Ectodermal cell (in vitro differentiated cells): ENCODE results near the gene MACC1.

Experiments used
- H3K27ac ChIP-seq: 2 replicates; pipeline ENCODE4 v1.7.0; 2013; ENCODE audit warnings: mild to moderate bottlenecking, low read depth, low read length; ENCODE audit not compliant: insufficient read depth, poor library complexity, severe bottlenecking
- H3K27me3 ChIP-seq: 2 replicates; pipeline ENCODE4 v1.7.0; 2013; ENCODE audit warnings: mild to moderate bottlenecking, low read length; ENCODE audit not compliant: insufficient read depth, control insufficient read depth, poor library complexity, severe bottlenecking
- H3K36me3 ChIP-seq: one replicate; pipeline ENCODE4 v1.7.0; 2013; ENCODE audit warnings: low read length; ENCODE audit not compliant: control insufficient read depth, insufficient read depth
- H3K4me1 ChIP-seq: one replicate; pipeline ENCODE4 v1.7.0; 2013; ENCODE audit warnings: low read length; ENCODE audit not compliant: control insufficient read depth, insufficient read depth
- H3K4me3 ChIP-seq: 2 replicates; pipeline ENCODE4 v1.7.0; 2013; ENCODE audit warnings: low read depth, low read length, control low read depth; ENCODE audit not compliant: insufficient read depth
- H3K9me3 ChIP-seq: 2 replicates; pipeline ENCODE4 v1.7.0; 2013; ENCODE audit warnings: mild to moderate bottlenecking, low read length, moderate library complexity; ENCODE audit not compliant: control insufficient read depth
- WGBS, 2 experiments: methylation state at CpG; one replicate each; pipeline ENCODE4 v1.1.7; 2013; ENCODE audit warnings: missing lambda C conversion rate in 2 of 2; 5-methylcytosine and 5-hydroxymethylcytosine counted together

Gene MACC1

DNA sequence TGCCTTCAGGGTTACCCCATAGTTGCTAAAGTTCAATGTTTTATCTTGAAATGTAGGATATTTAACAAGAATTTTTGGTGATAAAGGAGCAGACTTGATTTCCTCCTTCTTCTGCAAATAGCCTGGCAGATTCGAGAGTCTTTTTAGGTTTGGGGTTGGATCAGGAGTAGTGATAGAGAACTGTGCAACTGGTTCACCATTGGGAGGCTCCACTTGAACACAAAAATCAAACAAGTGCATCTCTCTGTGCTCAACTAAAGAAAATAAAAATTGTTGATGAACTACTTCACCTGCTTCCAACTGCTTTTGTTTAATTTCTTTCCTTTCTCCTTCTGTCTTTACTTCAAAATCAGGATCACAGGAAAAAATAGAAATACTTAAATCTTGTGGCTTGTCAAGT lies 58.5 kb downstream of the MACC1 start:
- no peak overlapping the region for H3K27ac ChIP-seq

DNA sequence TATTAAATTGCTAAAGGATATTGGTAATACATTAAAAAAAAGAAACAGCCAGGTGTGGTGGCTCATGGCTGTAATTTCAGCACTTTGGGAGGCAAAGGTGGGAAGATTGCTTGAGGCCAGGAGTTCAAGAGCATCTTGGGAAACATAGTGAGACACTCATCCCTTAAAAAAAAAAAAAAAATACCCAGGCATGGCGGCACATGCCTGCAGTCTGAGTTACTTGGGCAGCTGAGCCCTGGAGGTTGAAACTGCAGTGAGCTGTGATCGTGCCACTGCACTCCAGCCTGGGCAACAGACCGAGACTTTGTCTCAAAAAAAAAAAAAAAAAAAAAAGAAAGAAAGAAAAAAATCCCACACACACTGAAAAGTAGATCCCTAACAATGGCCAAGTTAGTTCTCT lies 59.7 kb downstream of the MACC1 start:
- H3K4me3 ChIP-seq: no peak overlapping the region
- no peaks in the 10 kb centered on the region for H3K27me3 ChIP-seq
- no peaks in the 10 kb centered on the region for H3K9me3 ChIP-seq
- H3K27ac ChIP-seq: no peak overlapping the region
- no peaks in the 10 kb centered on the region for H3K36me3 ChIP-seq
- no peaks in the 10 kb centered on the region for H3K4me1 ChIP-seq
- 71 to 100% methylated on average over 1 to 3 of the region's 3 CpGs for WGBS, 2 experiments

More for the DNA sequence above, 58.5 kb downstream of the MACC1 start:
- Histone ChIP-seq H3K4me3 (no peak overlapping the region), H3K36me3 (no peaks in the 10 kb centered on the region), H3K9me3 (no peaks in the 10 kb centered on the region), H3K27me3 (no peaks in the 10 kb centered on the region), H3K4me1 (no peaks in the 10 kb centered on the region)
- 67 to 83% methylated on average over 1 of the region's 1 CpG for WGBS, 2 experiments

DNA sequence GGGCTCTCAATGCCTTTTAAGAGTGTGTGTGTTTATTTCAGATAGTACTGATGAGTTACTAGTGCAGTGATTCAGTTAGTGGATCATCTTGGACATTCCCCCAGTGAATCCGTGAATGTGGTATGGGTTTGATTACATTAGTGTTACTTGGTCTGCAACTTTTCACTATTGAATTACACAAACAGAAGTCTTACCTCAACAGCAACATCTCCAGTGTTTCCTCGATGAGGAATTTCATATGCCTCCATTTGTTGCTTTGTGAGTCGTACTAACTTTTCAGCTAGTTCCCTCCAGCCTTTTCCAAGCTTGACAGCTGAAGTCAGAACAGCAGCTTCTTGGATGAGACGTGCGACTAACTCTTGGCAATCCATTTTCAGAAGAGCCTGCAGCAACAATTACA lies 63.2 kb downstream of the MACC1 start:
- Histone ChIP-seq H3K27ac (no peak overlapping the region), H3K36me3 (no peaks in the 10 kb centered on the region), H3K4me3 (no peak overlapping the region), H3K9me3 (no peaks in the 10 kb centered on the region), H3K4me1 (no peaks in the 10 kb centered on the region), H3K27me3 (no peaks in the 10 kb centered on the region)
- 95 to 97% methylated on average over 5 of the region's 5 CpGs for WGBS, 2 experiments

DNA sequence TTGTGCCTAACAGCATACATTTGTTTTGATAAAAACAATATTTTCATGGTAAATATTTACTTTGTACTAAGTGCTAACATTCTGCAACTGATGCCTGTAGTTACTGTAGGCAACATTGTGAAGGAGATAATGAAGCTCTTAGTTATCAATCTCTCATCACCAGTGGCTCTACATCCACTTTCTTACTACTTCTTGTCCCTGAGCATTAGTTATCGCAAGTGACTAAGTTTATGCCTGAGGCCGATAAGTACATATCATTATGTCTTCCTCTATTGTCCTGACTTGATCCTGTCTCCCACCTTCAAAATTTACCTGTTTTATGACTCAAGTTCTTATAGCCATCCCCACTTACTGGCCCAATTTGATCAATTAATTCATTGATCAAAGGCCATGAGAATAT lies 63.6 kb downstream of the MACC1 start:
- no peaks in the 10 kb centered on the region for H3K36me3 ChIP-seq
- H3K27ac ChIP-seq: no peak overlapping the region
- H3K9me3 ChIP-seq: no peaks in the 10 kb centered on the region
- H3K4me1 ChIP-seq: no peaks in the 10 kb centered on the region
- H3K27me3 ChIP-seq: no peaks in the 10 kb centered on the region
- no peak overlapping the region for H3K4me3 ChIP-seq
- WGBS, 2 experiments: 96 to 99% methylated on average over 2 of the region's 2 CpGs

DNA sequence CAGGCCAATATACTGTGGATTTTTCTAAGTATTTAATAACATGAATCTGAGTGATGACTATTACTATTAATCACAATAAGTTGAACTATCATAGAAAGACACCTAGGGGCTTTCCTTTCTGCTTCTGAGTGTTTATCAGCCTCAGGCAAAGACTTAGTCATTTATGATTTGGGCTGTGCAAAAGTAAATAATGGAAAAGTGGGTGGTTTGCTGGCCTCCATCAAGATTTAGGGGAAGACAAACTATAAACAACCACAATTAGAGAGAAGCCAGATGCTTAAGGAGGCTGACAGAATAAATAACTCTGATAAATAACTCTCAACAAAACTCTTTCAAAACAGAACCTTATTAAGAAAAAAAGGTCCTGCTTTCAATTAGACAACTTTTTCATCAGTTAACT lies 64.7 kb downstream of the MACC1 start:
- Histone ChIP-seq H3K4me1 (no peaks in the 10 kb centered on the region), H3K27me3 (no peaks in the 10 kb centered on the region), H3K36me3 (no peaks in the 10 kb centered on the region), H3K4me3 (no peak overlapping the region), H3K9me3 (no peaks in the 10 kb centered on the region), H3K27ac (no peak overlapping the region)

DNA sequence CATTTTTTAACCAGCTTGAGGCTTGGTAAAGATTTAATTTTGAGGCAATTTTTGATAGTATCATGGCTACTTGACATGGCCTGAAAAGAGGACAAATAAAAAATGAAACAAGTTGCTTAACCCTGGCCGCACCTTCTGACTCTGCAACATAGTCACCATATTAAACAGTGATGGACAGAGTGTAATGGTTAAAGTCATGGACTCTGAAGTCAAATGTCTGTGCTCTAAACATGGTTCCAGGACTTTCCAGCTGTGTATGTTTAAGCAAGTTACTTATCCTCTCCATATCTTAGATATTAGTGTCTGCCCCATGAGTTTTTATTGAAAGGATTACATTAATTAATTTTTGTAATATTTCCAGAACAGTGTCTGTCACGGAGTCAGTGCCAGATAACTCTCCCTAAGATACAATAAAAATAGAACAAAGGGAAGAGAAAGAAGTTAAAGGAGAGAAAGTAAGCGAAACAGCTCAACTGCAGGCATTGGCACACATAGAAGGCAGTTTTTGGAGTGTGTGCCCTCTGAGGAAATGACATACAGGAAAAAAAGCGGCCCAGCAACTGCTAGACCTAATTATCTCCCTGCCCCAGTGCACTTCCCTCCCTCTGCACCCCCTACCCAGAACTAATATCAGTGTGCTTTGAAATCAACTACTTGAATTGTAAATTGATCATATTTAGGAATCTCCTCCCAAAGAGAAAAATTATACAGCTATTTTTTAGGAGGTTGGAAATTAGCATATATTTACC lies 65.3 kb downstream of the MACC1 start:
- H3K4me1 ChIP-seq: no peaks in the 10 kb centered on the region
- WGBS, 2 experiments: 92 to 94% methylated on average over 3 of the region's 4 CpGs
- no peaks in the 10 kb centered on the region for H3K36me3 ChIP-seq
- H3K9me3 ChIP-seq: no peaks in the 10 kb centered on the region
- H3K27ac ChIP-seq: no peak overlapping the region
- H3K4me3 ChIP-seq: no peak overlapping the region
- no peaks in the 10 kb centered on the region for H3K27me3 ChIP-seq

DNA sequence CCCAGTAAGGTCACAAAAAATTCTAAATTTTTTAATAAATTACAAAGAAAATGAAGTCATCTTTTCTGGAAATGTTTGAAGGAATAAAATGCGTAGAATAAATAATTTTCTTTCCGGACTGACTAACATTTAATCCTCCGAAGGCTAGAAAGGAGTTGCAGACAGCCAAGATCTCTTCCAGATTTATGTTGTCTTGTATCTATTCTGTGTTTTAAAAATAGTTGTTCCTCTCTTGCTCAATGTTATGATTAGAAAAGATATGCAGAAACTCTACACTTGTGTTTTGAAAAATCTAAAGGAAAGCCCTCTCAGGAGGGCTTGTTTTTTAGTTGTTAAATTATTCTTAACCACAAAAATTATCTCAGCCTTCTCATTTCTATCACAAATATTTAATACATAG lies 70.7 kb downstream of the MACC1 start:
- WGBS, 2 experiments: 98% methylated on average over 3 of the region's 3 CpGs
- H3K4me3 ChIP-seq: no peak overlapping the region

DNA sequence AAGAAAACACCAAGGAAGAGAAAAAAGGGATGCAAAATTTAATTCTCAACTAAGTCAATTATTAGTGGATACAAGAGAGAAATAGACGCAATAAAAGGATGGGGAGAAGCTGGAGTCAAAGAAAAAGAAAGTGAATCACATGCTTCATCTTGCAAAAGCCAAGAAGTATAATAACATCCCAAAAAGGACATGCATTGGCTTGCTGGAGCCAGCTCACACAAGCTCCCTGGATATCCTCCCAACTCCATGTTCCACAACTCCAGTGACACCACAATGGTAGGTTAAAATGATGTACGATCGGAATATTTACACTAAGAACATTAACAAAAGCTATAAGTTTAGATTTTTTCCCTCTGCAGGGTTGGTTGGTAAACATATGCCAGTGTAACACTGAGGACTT lies 72.4 kb downstream of the MACC1 start:
- Histone ChIP-seq H3K27me3 (no peaks in the 10 kb centered on the region), H3K36me3 (no peaks in the 10 kb centered on the region), H3K4me3 (no peak overlapping the region), H3K9me3 (no peaks in the 10 kb centered on the region), H3K27ac (no peak overlapping the region), H3K4me1 (peaks cover 3% of the 10 kb centered on the region)
- 100% methylated on average over 2 to 3 of the region's 3 CpGs for WGBS, 2 experiments

More for the DNA sequence above, 70.7 kb downstream of the MACC1 start:
- peaks cover 3% of the 10 kb centered on the region for H3K4me1 ChIP-seq
- H3K9me3 ChIP-seq: no peaks in the 10 kb centered on the region
- no peaks in the 10 kb centered on the region for H3K27me3 ChIP-seq
- no peak overlapping the region for H3K27ac ChIP-seq
- no peaks in the 10 kb centered on the region for H3K36me3 ChIP-seq

DNA sequence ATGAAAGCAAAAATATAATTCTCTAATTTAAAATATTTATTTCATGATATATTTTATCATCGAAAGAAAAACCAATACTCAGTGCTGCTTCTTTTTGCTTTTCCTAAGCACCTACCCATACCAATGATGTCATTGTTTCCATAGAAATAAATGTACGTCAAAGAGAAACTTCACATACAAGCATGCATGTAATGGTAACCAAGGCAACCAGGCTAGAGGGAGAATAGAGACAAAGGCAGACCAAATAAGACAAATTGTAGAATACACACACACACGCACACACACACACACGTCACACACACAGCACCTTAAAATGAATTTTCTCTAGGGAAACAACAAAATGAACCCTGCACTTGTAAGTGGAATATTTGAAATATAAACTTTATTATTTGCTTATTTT lies 75.5 kb downstream of the MACC1 start:
- Histone ChIP-seq H3K36me3 (no peaks in the 10 kb centered on the region), H3K27ac (no peak overlapping the region), H3K4me1 (peaks cover 3% of the 10 kb centered on the region), H3K4me3 (no peak overlapping the region), H3K9me3 (no peaks in the 10 kb centered on the region), H3K27me3 (no peaks in the 10 kb centered on the region)
- WGBS, 2 experiments: 46 to 82% methylated on average over 2 to 4 of the region's 4 CpGs

DNA sequence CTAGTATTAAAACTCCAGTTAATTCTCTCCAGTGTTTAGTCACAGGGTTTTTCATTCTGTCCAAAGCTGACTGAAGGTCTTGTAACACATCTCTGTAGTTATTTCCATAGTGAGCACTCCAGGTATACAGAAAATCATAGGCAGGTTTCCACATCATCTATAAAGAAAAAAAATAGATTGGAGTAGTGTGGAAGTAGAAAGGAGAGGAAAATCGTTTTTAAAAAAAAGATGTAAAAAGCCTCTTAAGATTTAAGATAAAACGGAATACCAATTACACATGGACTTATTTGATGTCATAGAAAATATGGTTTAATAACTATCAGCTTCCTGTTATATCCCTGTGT lies 76.2 kb downstream of the MACC1 start:
- no peaks in the 10 kb centered on the region for H3K9me3 ChIP-seq
- no peak overlapping the region for H3K27ac ChIP-seq
- H3K4me1 ChIP-seq: peaks cover 3% of the 10 kb centered on the region
- no peak overlapping the region for H3K4me3 ChIP-seq
- no peaks in the 10 kb centered on the region for H3K36me3 ChIP-seq
- no peaks in the 10 kb centered on the region for H3K27me3 ChIP-seq
- WGBS, 2 experiments: no CpG with 5 or more reads among the region's 2 CpGs
